GM18858 (cell line): ENCODE results near the gene ARAP3.
"Not testable (repeated sequence)": the region's sequence is repeated elsewhere in the genome, so short reads cannot be mapped to it uniquely, and the experiment has no call there.

Experiments used
- ATAC-seq: cut with Tn5 transposase; IDR thresholded peaks from one replicate; pipeline ENCODE4 v1.9.1; 2021; ENCODE audit not compliant: unreplicated experiment

ARAP3 gene

DNA sequence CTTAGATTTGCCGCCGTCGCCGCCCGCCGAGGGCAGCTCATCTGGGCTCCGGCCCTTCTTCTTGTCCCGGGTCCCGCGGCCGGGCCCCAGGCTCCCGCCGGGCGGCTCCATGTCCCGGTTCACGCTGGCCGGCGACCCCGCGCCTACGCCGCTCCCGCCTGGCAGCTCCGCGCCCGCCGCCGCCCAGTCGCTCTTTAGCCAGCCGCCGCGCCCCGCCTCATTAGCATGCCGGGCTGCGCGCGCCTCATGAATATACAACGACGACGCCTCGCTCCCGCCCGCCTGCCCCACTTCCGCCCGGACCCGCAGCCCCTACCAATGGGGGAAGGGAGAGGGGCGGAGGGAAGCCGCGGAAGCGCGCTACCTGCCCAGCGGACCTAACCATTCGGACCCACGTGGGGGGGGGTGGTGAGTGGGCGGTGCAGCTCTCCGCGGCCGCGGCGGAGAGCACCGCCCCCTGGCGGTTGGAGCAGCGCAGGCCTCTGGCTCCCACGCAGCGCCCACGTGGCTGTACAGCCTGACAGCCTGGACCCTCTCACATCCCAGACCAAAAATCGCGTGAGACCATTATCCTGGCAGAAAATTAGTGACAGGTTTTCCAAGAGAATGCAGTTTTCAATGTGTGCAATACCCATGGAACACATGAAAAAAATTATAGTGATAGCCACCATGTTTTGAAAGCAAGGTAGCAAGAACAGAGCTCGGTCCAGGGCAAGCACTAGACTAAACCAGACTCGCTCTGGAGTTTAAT, 63.1 kb downstream of the ARAP3 start, which contains the start of gene DIAPH1:
DIAPH1 (minus strand) TSS at position 197 of the 751 bp plus-strand sequence; CDS start at position 111, 86 bp downstream.
- ATAC-seq = peak; percentile 56

DNA sequence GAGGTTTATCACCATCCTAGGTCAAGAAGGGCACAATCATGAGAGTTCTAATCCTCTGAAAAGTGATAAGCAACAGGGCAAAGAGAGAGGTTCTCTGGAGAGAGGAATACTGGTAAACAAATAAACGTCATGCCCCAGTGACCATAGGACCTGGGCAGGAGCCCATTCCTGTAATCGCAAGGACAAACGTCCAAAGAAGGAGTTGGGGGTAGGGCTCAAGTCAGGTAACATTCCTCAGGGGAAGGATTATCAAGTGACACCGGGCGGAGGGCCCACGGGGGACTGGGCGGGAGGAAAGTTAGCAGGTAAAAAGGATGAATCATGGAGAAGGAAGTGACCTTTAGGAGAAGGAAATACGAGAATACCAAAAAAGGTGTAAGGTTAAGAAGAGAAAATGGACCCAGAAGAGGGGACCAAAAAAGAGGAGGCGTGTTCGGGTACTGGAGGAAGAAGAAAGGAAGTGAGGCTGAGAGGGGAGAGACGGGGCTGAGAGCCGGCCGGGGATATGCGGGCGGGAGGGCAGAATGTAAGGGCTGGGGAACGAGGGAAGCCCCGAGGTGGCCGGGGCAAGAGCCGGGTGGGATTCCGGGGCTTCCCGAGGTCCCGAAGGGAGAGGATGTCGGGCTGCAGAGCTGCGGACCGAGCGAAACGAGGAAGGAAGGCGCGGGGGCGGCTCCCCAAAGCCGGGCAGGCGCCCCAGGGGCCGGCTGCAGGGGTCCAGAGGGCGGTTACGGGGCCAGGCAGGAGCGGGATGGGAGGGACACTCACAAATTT, 63.8 kb downstream of the ARAP3 start:
- peak; percentile 12 for ATAC-seq

DNA sequence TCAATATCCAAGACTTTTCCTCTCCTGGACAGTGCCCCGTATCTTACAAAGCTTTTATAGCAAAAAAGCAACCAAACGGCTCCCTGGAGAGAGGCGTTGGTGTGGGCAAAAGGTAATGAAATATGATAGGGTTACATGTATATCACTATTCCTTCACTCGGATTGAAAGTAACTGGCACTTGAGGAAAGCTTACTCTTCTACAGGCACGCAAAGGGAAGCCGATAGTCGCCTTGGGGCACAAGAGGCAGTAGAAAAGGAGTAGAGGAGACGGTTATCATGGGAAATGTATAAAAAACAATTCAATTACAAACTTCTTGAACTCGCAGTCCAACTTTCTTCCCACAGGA, 64.4 kb downstream of the ARAP3 start:
- ATAC-seq = no peak

- no peak for ATAC-seq
These were observed 64.9 kb downstream of the ARAP3 start for GRCh38 chr5:141617128-141617527.

DNA sequence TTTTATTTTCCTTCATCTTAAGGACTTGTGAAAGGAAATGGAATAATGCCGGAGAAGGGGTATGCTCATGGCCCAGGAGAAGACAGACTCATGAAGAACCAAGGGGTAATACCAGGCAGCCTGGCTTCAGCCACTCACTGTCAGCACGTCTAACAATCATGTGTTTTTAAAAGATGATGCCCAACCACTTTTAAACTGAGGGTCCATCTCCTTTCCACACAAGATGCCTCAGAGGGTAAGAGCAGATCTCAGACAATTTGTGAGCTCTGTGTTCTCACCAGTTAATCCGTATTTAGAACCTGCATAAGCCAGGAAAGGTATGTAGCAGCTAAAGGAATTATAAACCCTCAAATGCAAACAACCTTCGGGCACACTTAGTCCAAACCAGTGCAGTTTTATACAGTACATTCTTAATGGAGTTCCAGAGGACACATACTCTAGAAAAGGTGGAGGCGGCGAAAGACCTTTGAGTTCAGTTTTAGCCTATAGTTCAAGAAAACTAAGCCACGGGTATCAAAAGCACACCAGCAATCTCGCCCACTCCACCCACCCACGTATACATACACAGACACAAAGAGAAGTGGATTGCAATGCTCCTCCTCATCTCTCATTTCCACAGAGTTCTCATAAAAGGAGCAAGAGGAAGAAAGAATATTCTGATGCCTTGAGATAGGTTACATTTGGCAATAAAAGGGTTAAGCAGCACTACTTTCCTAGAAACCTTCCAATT, 65.9 kb downstream of the ARAP3 start:
- ATAC-seq = no peak

DNA sequence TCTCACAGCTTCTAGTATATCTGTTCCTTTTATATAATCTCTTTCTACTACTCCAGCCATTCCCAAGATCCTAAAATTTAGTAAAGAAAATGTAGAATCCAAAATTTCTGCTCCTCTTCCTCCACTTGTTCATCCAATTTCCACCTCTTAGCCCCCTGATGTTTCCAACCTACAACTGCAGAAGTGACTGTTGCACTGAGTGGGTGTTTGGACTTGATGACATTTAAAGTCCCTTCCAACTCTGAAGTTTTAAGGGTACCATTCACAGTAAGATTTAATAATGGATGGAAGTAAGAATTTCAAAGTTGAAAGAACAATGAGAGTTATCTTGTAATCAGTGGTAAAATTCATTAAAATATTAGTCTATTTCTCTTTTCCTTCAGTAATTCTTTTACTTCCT, 68.7 kb downstream of the ARAP3 start:
- ATAC-seq = no peak

- ATAC-seq = no peak
These were observed 70.7 kb downstream of the ARAP3 start for GRCh38 chr5:141611289-141611688.

GRCh38 chr5:141609921-141610320, 72.1 kb downstream of the ARAP3 start:
- not testable (repeated sequence) for ATAC-seq

GRCh38 chr5:141609044-141609443, 73.0 kb downstream of the ARAP3 start:
- no peak for ATAC-seq

- no peak for ATAC-seq
These were observed 73.5 kb downstream of the ARAP3 start for GRCh38 chr5:141608557-141608956.

- ATAC-seq = no peak
These were observed 74.0 kb downstream of the ARAP3 start for GRCh38 chr5:141608046-141608445.

- peak; percentile 94 for ATAC-seq
These were observed 76.3 kb downstream of the ARAP3 start for GRCh38 chr5:141605523-141606277.

DNA sequence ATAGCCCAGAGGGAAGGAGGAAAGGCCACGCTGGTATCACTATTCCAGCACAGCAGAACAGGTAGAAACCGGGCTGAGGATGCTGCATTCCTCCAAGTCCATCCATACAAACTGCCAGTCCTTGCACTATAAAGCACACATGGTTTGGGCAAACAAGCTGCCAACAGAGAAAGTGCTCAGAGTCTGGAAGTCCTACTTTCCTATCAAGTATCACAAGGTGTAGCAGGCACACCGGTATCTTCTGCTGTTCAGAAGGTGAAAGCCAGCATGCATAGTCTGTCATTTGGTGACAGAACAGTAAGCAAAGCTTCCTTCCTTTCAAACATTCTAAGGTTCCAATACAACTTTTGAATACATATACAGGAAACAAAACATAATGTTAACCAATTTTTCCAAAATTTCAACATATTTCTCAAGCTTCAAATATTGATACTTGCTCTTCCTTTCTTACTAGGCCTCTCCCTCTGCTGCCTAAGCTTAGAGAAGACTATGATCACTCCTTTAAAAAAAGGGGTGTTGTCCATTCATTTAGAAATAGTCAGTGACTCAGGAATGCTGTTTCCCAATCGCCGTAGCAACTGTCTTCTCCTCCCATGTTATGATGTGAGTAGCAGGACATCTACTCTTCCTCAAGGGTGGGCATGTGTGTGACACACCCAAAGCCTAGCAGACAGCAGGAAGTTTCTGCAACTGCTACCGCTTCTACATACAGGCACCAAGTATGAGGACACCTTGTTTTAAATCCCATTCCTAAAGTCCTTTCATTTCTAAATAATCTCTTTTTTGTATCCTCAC, 77.9 kb downstream of the ARAP3 start:
- ATAC-seq = no peak
